ENCODE data around the gene KRTCAP2.

DNA sequence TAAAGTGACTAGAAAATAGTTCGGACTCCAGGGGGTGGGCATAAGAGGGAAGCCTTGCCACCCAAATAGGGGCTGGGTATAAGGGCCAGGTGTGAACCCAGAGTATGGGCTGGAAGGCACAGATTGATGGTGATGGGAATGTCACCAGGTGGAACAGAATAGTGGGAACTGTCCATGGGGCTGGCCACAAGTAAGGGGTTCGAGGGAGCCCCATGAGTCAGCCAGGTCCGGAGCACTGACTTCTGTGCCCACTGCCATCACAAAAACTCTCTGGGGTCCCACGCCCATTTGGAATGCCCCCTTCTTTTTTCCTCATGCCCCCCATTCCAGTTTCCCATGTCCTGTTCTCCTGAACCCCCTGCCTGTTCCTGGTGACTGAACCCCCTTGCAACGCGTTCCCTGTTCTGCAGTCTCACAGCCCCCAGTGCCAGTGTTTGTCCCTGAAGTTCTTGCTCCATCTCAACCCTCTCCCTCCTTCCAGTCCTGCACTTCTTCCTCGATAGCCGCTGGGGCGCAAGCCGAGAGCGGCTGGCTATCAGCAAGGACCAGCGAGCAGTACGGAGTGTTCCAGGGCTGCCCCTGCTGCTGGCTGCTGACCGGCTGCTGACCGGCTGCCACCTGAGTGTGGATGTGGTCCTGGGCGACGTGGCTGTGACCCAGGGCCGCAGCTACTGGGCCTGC, 8.4 kb upstream of the KRTCAP2 start:
- TF ChIP-seq RFX5 (IDR thresholded peaks at IDR 0.05; ENCODE audit: low read depth, low read length) (no peak), POLR2A (IDR thresholded peaks at IDR 0.05; ENCODE audit: low read depth, low read length) (no peak), POLR2AphosphoS5 (IDR thresholded peaks at IDR 0.05; ENCODE audit: low read length) (no peak), SREBF2 (IDR thresholded peaks at IDR 0.05; ENCODE audit: low read length) (no peak), SIN3A (IDR thresholded peaks at IDR 0.05; ENCODE audit: low read depth, low read length) (no peak), RAD21 (IDR thresholded peaks at IDR 0.05; ENCODE audit: insufficient read depth, low read depth, low read length) (no peak), YY1 (IDR thresholded peaks at IDR 0.05; ENCODE audit: low read depth, low read length) (no peak), MYC (IDR thresholded peaks at IDR 0.05; ENCODE audit: insufficient read depth, insufficient read length, insufficient replicate concordance, low read length, severe bottlenecking) (no peak), IKZF1 (conservative IDR thresholded peaks at IDR 0.05) (no peak), SMAD1 (IDR thresholded peaks at IDR 0.05; ENCODE audit: low read depth, partially characterized antibody) (no peak), EP300 (IDR thresholded peaks at IDR 0.05; ENCODE audit: borderline replicate concordance in 1 of 2, control insufficient read depth in 1 of 2, low read depth in 2 of 2, low read length in 2 of 2) (no peak)
- TF ChIP-seq, protein P1, sequence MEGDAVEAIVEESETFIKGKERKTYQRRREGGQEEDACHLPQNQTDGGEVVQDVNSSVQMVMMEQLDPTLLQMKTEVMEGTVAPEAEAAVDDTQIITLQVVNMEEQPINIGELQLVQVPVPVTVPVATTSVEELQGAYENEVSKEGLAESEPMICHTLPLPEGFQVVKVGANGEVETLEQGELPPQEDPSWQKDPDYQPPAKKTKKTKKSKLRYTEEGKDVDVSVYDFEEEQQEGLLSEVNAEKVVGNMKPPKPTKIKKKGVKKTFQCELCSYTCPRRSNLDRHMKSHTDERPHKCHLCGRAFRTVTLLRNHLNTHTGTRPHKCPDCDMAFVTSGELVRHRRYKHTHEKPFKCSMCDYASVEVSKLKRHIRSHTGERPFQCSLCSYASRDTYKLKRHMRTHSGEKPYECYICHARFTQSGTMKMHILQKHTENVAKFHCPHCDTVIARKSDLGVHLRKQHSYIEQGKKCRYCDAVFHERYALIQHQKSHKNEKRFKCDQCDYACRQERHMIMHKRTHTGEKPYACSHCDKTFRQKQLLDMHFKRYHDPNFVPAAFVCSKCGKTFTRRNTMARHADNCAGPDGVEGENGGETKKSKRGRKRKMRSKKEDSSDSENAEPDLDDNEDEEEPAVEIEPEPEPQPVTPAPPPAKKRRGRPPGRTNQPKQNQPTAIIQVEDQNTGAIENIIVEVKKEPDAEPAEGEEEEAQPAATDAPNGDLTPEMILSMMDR (IDR thresholded peaks at IDR 0.05 in 2 of 3, conservative IDR thresholded peaks at IDR 0.05 in 1 of 3; ENCODE audit: control insufficient read depth in 2 of 3, extremely low read depth in 1 of 3, insufficient read depth in 1 of 3, low read depth in 3 of 3, low read length in 3 of 3): no peak
- TF ChIP-seq, protein P2, sequence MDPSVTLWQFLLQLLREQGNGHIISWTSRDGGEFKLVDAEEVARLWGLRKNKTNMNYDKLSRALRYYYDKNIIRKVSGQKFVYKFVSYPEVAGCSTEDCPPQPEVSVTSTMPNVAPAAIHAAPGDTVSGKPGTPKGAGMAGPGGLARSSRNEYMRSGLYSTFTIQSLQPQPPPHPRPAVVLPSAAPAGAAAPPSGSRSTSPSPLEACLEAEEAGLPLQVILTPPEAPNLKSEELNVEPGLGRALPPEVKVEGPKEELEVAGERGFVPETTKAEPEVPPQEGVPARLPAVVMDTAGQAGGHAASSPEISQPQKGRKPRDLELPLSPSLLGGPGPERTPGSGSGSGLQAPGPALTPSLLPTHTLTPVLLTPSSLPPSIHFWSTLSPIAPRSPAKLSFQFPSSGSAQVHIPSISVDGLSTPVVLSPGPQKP (IDR thresholded peaks at IDR 0.05; ENCODE audit: low read depth, low read length): no peak
- TF ChIP-seq, protein P3, sequence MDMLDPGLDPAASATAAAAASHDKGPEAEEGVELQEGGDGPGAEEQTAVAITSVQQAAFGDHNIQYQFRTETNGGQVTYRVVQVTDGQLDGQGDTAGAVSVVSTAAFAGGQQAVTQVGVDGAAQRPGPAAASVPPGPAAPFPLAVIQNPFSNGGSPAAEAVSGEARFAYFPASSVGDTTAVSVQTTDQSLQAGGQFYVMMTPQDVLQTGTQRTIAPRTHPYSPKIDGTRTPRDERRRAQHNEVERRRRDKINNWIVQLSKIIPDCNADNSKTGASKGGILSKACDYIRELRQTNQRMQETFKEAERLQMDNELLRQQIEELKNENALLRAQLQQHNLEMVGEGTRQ (IDR thresholded peaks at IDR 0.05; ENCODE audit: borderline replicate concordance, low read depth, low read length): no peak

Measured in GM12878 (cell line).